Cortex of kidney (tissue), 1 donor: ENCODE data around the gene SLC35G1.

Experiments used
- DNase-seq: peaks from one replicate; lab custom pipeline; 2025; lab: John Stamatoyannopoulos, UW

The SLC35G1 gene

GRCh38 chr10:93876381-93876780, 17.4 kb upstream of the SLC35G1 start:
- no peak for DNase-seq

- DNase-seq: no peak
These were observed 14.5 kb upstream of the SLC35G1 start for GRCh38 chr10:93879273-93879672.

DNA sequence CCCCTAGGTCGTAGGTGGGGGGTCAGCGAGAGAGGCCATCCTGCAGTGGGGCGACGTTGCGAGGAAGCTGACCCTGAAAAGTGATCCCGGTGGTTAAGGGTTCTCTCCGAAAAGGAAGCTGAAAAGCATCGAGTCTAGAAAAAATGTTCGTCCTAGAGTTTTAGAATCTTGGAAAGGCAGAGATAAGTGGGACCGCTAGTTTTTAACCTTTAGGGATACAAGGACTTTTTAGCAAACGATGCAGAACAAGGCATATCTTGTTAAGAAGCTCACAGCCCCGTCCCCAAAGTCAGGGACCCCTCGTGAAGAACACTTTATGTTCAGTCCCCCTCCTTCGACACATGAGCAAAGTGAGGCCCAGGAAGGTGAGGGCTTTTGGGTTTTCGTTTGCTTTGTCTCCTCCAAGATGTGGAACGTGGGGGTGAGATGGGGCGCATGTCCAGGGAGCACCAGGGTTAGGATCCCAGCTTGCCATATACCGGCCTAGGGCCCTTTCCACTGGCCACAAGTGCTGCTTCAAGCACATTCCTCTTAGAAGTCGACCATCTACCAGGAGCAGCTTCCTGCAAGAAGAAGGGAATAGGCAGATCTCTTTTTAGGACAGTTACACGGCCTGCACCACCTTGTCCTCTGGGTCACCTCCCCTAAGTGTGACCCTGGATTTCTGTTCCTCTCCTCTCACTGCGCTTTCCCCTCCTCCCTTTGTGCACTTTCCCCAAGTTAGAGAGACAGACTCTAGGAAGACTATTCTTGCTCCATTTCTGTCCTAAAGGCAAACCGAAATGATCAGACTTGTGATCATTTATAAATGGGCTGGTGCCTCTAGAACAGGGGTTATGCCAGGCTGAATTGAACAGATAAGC, 969 bp downstream of the SLC35G1 start:
- no peak for DNase-seq

DNA sequence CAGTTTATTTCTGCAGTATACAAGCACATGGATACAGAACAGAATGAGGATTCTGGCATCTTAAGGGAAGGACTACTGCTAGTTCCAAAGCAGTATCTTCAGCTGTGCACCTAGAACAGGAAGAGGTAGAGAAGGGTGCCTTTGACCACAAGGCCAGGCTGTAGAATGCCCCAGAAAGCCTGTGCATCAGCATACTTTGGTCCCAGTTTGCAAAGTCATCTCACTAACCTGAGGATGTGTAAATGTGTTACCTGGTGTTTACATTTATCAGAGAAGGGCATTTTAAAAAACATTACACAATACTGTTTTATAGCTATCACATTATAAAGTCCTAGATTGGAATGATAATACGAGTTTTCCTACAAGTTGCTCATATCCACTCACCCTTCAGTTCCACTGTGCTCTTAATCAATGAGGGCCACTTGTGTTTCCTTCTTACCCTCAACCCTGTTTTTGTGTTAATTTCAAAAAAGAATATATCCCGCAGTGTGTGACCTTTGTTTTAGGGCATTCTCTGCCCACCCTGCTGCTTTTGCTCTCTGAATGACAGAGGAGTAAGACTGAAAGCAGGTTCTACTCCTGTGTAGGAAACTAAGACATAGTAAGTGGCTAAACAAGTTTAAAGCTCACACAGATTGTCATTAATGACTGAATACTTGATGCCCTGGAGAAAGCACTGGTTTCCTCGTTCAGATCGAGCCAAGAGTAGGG, 3.4 kb downstream of the SLC35G1 start:
- no peak for DNase-seq

GRCh38 chr10:93899109-93899508, 5.3 kb downstream of the SLC35G1 start:
- DNase-seq: no peak

DNA sequence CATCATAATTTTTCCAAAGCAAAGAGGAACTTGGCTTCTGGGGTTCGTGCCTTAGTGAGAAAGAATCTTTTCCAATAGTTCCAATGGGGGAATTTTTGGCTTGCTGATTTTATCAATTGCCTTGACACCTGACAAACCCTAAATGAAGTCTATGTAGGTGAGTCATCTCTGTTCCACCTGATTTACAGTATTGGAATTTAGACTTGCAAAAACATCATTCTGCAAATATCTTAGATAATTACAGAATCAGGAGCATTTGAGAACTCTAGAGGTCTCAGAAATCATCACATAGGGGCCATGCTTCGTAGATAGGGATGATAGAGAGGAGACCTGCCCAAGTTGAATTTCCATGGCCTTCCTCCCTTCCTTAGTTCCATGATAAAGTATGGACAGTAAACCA, 9.3 kb downstream of the SLC35G1 start:
- DNase-seq: no peak

GRCh38 chr10:93904901-93905300, 11.1 kb downstream of the SLC35G1 start:
- DNase-seq: no peak

- DNase-seq: no peak
These were observed 13.3 kb downstream of the SLC35G1 start for GRCh38 chr10:93907059-93907458.

DNA sequence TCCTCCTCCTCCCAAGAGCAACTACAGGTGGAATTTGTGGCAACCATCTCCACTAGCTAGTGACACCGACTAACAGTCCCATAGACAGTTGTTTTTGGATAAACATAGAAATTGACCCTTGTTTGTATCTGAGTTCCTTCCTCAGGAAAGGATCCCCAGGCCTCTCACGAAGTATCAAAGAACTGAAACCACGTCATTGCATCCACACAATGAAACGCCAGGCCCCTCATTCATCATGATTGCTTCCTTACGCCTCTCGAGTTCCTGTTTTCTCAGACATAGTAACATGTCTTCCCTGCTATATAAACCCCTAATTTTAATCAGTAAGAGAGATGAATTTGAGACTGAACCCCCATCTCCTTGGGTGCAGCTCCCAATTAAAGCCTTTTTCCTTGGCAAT, 18.1 kb downstream of the SLC35G1 start:
- no peak for DNase-seq

DNA sequence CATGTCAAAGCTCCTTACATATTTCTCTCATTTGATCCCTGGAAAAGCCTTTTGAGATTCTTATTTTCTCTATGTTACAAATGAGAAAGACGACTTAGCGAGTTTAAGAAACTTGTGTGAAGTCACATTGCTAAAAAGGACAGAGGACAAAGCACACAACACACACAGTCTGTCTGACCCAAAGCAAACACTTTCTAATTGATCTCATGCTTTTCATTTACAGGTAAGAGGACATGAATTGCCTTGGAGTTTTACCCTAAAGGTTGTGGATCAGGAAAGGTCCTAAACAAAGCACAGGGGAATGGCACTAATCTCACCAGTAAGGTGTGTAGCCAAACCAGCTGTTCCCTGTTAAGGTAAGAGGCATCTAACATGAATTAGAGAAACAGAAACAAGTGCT, 18.7 kb downstream of the SLC35G1 start:
- no peak for DNase-seq

DNA sequence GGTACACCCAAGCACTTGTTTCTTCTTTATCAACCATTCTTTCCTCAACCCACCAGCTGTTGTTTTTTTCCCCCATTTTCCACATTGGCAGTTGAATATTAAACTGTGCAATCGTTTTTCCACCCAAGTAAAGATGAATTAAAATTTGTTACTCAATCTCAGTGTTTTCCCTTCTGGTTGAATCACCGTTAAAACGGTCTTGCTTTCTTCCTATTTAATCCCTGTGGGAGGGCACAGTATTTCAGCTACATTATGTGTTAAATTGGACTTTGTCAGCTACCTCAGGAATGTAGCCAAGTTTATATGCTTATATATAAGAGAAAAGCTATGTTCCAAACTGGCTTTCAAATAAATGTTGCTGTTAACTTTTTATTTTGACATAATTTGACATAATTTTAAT, 19.9 kb downstream of the SLC35G1 start:
- no peak for DNase-seq

DNA sequence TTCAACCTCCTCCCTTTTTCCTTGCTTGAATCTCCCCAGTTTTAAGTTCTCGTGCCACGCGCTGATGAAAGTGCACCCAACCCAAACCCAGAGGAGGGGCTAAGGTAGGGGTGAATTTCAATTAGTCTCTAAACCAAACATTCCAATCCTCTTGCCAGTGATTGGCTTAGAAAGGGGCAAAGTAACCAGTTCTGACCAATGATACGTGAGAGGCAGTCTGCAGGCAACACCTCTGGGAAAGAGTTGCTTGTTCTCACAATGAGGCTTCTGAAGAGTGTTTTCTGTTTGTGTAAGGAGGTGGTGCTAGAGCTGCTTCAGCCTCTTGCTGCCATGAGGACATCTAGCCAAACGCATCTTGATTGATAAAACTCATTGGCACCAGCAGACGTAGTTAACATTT, 21.8 kb downstream of the SLC35G1 start:
- no peak for DNase-seq

DNA sequence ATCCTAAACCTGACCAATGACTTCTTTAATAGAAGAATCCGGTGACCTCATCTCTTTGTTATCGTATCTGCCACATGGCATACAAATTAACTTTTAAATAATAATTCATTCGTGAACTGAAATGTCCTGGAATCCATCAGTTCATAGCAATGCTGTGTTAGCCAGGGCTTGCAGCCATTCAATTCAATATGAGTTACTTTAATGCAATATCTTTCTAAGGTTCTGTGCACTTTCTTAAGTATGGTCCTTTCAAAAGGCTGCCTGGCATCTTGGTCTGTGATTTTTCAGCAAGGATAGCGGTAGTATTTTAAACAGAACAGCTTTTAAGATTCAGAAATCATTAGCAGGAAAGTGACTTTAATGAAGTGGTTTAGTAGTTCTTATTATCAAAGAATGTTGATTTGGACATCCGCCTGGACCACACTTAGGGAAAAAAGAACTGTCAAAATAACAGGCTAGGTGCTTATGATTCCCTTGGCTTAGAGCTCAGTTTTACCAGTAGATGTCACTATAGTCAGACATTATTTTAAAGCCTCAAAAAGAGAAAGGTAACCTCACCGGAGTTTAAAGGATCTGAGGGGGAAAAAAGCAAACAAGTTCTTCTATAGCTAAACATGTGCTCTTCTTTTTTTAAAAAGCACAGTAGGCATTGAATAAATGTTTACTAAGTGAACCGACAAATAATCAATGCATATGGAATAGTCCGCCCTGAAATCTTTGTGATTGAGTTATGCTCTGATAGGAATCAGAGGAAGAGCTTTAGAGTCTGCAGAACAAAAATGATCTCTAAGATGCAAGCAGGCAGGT, 22.7 kb downstream of the SLC35G1 start:
- DNase-seq: no peak

- no peak for DNase-seq
These were observed 23.2 kb downstream of the SLC35G1 start for GRCh38 chr10:93917064-93917391.

- DNase-seq: no peak
These were observed 24.0 kb downstream of the SLC35G1 start for GRCh38 chr10:93917821-93918220.

- no peak for DNase-seq
These were observed 27.6 kb downstream of the SLC35G1 start for GRCh38 chr10:93921338-93921737.

DNA sequence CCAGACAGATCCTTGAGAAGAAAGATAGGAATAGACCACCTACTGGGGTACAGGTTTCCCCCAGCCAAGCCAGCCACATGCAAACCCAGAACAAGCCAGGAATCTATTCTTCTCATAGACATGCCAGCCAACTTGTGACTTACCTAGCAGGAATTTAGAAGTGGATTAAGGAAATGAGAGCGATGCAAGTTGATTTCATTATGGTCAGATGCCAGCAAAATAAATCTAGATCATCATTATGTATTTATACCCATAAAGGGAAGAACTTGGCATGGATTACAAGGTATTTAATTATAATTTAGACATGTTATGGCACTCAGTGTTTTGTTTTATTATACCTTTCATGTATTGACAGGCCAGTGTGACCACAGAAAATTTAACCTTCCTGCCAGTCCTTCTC, 32.8 kb downstream of the SLC35G1 start:
- DNase-seq: no peak

GRCh38 chr10:93938140-93938539, 44.4 kb downstream of the SLC35G1 start:
- DNase-seq: no peak

- no peak for DNase-seq
These were observed 47.1 kb downstream of the SLC35G1 start for GRCh38 chr10:93940881-93941280.

- no peak for DNase-seq
These were observed 47.8 kb downstream of the SLC35G1 start for GRCh38 chr10:93941606-93942005.

- DNase-seq: no peak
These were observed 52.0 kb downstream of the SLC35G1 start for GRCh38 chr10:93945819-93946218.

DNA sequence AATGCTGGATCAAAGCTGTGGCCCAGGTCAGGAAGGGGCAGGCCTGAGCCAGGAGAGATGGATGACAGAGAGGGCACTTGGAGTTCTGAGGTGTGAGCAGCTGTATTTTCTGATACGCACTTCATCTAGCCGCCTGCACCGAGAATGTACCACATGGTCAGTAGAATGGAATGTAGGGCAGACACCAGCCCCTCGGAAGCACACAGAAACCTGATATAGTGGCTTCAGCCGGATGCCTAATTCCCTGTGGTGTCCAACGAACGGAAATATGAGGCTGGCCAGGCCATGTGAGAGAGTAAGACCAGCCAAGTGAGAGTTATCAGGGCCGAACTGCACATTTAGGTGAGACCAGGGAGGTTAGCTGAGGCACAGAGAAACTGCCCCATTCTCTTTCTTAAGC, 53.3 kb downstream of the SLC35G1 start:
- DNase-seq: no peak

- no peak for DNase-seq
These were observed 53.7 kb downstream of the SLC35G1 start for GRCh38 chr10:93947524-93947923.
